Ovary (tissue), 3 donors: Measurements from ENCODE around the gene LARGE1.

ENCODE experiments used
- EP300 ChIP-seq: sonication (generic); formaldehyde crosslinking; IDR thresholded peaks from one replicate; pipeline ENCODE4 v1.6.1; 2017; ENCODE audit warnings: antibody characterized with exemption
- POLR2A ChIP-seq: fragments of 450-650 bp; IDR thresholded peaks from one replicate; pipeline ENCODE4 v1.6.1; 2017; ENCODE audit warnings: antibody characterized with exemption, mild to moderate bottlenecking, moderate library complexity
- TF ChIP-seq, protein P1 (sequence below), 3 donors: fragments of 450-650 bp in 2 of 3; fragments of 200-600 bp in 1 of 3; IDR thresholded peaks; one replicate each; pipeline versions ENCODE4 v1.5.1 to v1.8.0; 2016 to 2022; ENCODE audit warnings: antibody characterized with exemption in 3 of 3, mild to moderate bottlenecking in 1 of 3
- donor health status: DM: no; HTN: no; CAD: no.

DNA sequence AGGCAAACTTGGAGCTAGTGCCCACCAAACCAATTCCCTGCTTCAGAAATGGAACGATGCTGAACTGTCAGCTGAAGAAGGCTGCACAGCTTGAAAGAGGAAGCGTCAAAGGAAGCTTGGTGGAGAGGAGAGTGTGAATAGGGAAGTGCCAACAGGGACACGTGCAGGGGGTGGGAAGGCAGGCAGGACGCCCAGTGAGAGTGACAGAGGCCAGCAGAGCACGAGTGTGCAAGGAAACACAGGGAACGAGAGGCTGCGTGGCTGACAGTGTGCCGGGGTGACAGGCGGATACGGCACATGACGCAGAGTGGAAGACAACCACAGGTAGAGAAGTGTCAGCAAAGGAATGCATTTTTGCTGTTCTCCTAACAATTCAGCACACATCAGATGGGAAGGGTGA lies 196.4 kb downstream of the LARGE1 start:
- TF ChIP-seq, protein P1, sequence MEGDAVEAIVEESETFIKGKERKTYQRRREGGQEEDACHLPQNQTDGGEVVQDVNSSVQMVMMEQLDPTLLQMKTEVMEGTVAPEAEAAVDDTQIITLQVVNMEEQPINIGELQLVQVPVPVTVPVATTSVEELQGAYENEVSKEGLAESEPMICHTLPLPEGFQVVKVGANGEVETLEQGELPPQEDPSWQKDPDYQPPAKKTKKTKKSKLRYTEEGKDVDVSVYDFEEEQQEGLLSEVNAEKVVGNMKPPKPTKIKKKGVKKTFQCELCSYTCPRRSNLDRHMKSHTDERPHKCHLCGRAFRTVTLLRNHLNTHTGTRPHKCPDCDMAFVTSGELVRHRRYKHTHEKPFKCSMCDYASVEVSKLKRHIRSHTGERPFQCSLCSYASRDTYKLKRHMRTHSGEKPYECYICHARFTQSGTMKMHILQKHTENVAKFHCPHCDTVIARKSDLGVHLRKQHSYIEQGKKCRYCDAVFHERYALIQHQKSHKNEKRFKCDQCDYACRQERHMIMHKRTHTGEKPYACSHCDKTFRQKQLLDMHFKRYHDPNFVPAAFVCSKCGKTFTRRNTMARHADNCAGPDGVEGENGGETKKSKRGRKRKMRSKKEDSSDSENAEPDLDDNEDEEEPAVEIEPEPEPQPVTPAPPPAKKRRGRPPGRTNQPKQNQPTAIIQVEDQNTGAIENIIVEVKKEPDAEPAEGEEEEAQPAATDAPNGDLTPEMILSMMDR (IDR thresholded peaks at IDR 0.05), result no peak
- no peak for TF ChIP-seq POLR2A
- no peak for TF ChIP-seq EP300
